Trophoblast cell (in vitro differentiated cells and primary cell): ENCODE data around the gene TMEM11.

Experiments used
- DNase-seq, 2 donors: peaks; one replicate each; pipeline ENCODE4 v3.0.0-alpha.2; 2016
- H2AFZ ChIP-seq: 2 replicates; pipeline ENCODE4 v1.6.1; 2013; ENCODE audit warnings: low read length, moderate library complexity, mild to moderate bottlenecking; ENCODE audit not compliant: insufficient read depth, poor library complexity
- H2AK5ac ChIP-seq: 2 replicates; pipeline ENCODE4 v1.6.1; 2013; ENCODE audit warnings: mild to moderate bottlenecking, low read length
- H2BK120ac ChIP-seq: 2 replicates; pipeline ENCODE4 v1.6.1; 2013; ENCODE audit warnings: low read length, mild to moderate bottlenecking, moderate library complexity; ENCODE audit not compliant: insufficient read depth, poor library complexity
- H2BK12ac ChIP-seq: 2 replicates; pipeline ENCODE4 v1.6.1; 2013; ENCODE audit warnings: mild to moderate bottlenecking, low read length, moderate library complexity
- H2BK5ac ChIP-seq: 2 replicates; pipeline ENCODE4 v1.6.1; 2013; ENCODE audit warnings: low read length, low read depth, moderate library complexity, mild to moderate bottlenecking; ENCODE audit not compliant: poor library complexity
- H3K14ac ChIP-seq: 2 replicates; pipeline ENCODE4 v1.6.1; 2013; ENCODE audit warnings: mild to moderate bottlenecking, low read length
- H3K18ac ChIP-seq: 2 replicates; pipeline ENCODE4 v1.6.1; 2013; ENCODE audit warnings: mild to moderate bottlenecking, low read length
- H3K23ac ChIP-seq: 2 replicates; pipeline ENCODE4 v1.6.1; 2013; ENCODE audit warnings: low read length
- H3K27ac ChIP-seq: 2 replicates; pipeline ENCODE4 v1.5.1; 2013; ENCODE audit warnings: low read depth, mild to moderate bottlenecking, inconsistent platforms, low read length, moderate library complexity
- H3K27me3 ChIP-seq: 2 replicates; pipeline ENCODE4 v1.6.1; 2013; ENCODE audit warnings: inconsistent platforms, mild to moderate bottlenecking, low read length, moderate library complexity; ENCODE audit not compliant: insufficient read depth
- H3K36me3 ChIP-seq, 2 experiments: 1 replicate in 1 of 2; 2 replicates in 1 of 2; pipeline ENCODE4 v1.6.1; 2013; ENCODE audit warnings: low read length in 2 of 2, mild to moderate bottlenecking in 2 of 2, moderate library complexity in 1 of 2; ENCODE audit not compliant: insufficient read depth in 2 of 2, control insufficient read depth in 1 of 2
- H3K4ac ChIP-seq: 2 replicates; pipeline ENCODE4 v1.6.1; 2013; ENCODE audit warnings: low read depth, mild to moderate bottlenecking, low read length, moderate library complexity
- H3K4me1 ChIP-seq, 2 experiments: 1 replicate in 1 of 2; 2 replicates in 1 of 2; pipeline ENCODE4 v1.6.1; 2013; ENCODE audit warnings: low read length in 2 of 2, mild to moderate bottlenecking in 2 of 2, moderate library complexity in 1 of 2; ENCODE audit not compliant: insufficient read depth in 2 of 2, control insufficient read depth in 1 of 2
- H3K4me2 ChIP-seq: 2 replicates; pipeline ENCODE4 v1.6.1; 2013; ENCODE audit warnings: inconsistent platforms, mild to moderate bottlenecking, low read length, moderate library complexity
- H3K4me3 ChIP-seq: 2 replicates; pipeline ENCODE4 v1.5.1; 2013; ENCODE audit warnings: mild to moderate bottlenecking, low read depth, low read length, inconsistent platforms
- H3K79me1 ChIP-seq: one replicate; pipeline ENCODE4 v1.6.1; 2013; ENCODE audit warnings: low read length
- H3K79me2 ChIP-seq: 2 replicates; pipeline ENCODE4 v1.6.1; 2013; ENCODE audit warnings: low read length, mild to moderate bottlenecking; ENCODE audit not compliant: control insufficient read depth, insufficient read depth, poor library complexity
- H3K9ac ChIP-seq: 2 replicates; pipeline ENCODE4 v1.6.1; 2013; ENCODE audit warnings: mild to moderate bottlenecking, low read length
- H3K9me3 ChIP-seq: 2 replicates; pipeline ENCODE4 v1.6.1; 2013; ENCODE audit warnings: low read depth, mild to moderate bottlenecking, control low read depth, inconsistent platforms, low read length; ENCODE audit not compliant: insufficient read depth
- H4K12ac ChIP-seq: 2 replicates; pipeline ENCODE4 v1.6.1; 2013; ENCODE audit warnings: low read depth, mild to moderate bottlenecking, low read length, moderate library complexity
- H4K8ac ChIP-seq: 2 replicates; pipeline ENCODE4 v1.6.1; 2013; ENCODE audit warnings: low read depth, mild to moderate bottlenecking, low read length, moderate library complexity
- H4K91ac ChIP-seq: one replicate; pipeline ENCODE4 v1.6.1; 2013; ENCODE audit warnings: low read depth, mild to moderate bottlenecking, low read length, moderate library complexity
- WGBS: extraction: QIAGEN DNeasy Blood & Tissue Kit; methylation state at CpG from one replicate; pipeline ENCODE4 v1.1.7; 2013; ENCODE audit warnings: missing lambda C conversion rate; ENCODE audit not compliant: insufficient read length, insufficient coverage; ENCODE audit errors: extremely low coverage; 5-methylcytosine and 5-hydroxymethylcytosine counted together

The TMEM11 gene

GRCh38 chr17:21208352-21208751, 5.6 kb downstream of the TMEM11 start:
- Histone ChIP-seq H3K23ac (no peak overlapping the region), H3K79me1 (peaks cover under 1% of the 10 kb centered on the region), H3K14ac (no peak overlapping the region), H3K27ac (no peak overlapping the region), H3K4me1 (peaks cover 4 to 9% of the 10 kb centered on the region in 2 experiments), H2AFZ (no peak overlapping the region), H3K4me3 (no peak overlapping the region), H3K9me3 (no peaks in the 10 kb centered on the region), H2AK5ac (no peak overlapping the region), H3K18ac (no peak overlapping the region), H3K4me2 (no peak overlapping the region), H3K4ac (peak overlapping the region; percentile 81), H2BK5ac (no peak overlapping the region), H3K79me2 (peaks cover 47% of the 10 kb centered on the region), H4K91ac (no peak overlapping the region), H2BK120ac (no peak overlapping the region), H4K8ac (no peak overlapping the region), H4K12ac (no peak overlapping the region), H2BK12ac (no peak overlapping the region), H3K9ac (no peak overlapping the region), H3K27me3 (no peaks in the 10 kb centered on the region), H3K36me3 (peaks cover 27 to 36% of the 10 kb centered on the region in 2 experiments)
- DNase-seq = no peak
- WGBS = no CpG with 5 or more reads among the region's 7 CpGs

GRCh38 chr17:21204935-21205334, 9.0 kb downstream of the TMEM11 start:
- Histone ChIP-seq H3K23ac (no peak overlapping the region), H3K9ac (no peak overlapping the region), H3K79me2 (peaks cover 24% of the 10 kb centered on the region), H3K27ac (no peak overlapping the region), H4K8ac (no peak overlapping the region), H3K14ac (no peak overlapping the region), H2BK12ac (no peak overlapping the region), H2BK5ac (no peak overlapping the region), H3K4me2 (no peak overlapping the region), H3K4ac (peak overlapping the region; percentile 50), H3K4me3 (no peak overlapping the region), H3K9me3 (no peaks in the 10 kb centered on the region), H3K36me3 (peaks cover 20 to 32% of the 10 kb centered on the region in 2 experiments), H3K79me1 (no peaks in the 10 kb centered on the region), H2BK120ac (no peak overlapping the region), H3K4me1 (peaks cover 5 to 11% of the 10 kb centered on the region in 2 experiments), H3K27me3 (no peaks in the 10 kb centered on the region), H2AFZ (peak overlapping the region; percentile 5), H4K12ac (no peak overlapping the region), H2AK5ac (no peak overlapping the region), H4K91ac (no peak overlapping the region), H3K18ac (no peak overlapping the region)
- no peak for DNase-seq
- no CpG with 5 or more reads among the region's 9 CpGs for WGBS

GRCh38 chr17:21202512-21202911, 11.4 kb downstream of the TMEM11 start:
- Histone ChIP-seq H3K4me2 (no peak overlapping the region), H3K18ac (no peak overlapping the region), H3K79me2 (peaks cover 9% of the 10 kb centered on the region), H2BK120ac (no peak overlapping the region), H3K14ac (no peak overlapping the region), H2AFZ (no peak overlapping the region), H3K4ac (peak overlapping the region; percentile 36), H3K23ac (no peak overlapping the region), H2BK5ac (no peak overlapping the region), H4K8ac (no peak overlapping the region), H2AK5ac (no peak overlapping the region), H3K79me1 (no peaks in the 10 kb centered on the region), H4K12ac (no peak overlapping the region), H3K27ac (no peak overlapping the region), H3K4me1 (peaks cover 10 to 16% of the 10 kb centered on the region in 2 experiments), H3K36me3 (peaks cover 19 to 28% of the 10 kb centered on the region in 2 experiments), H3K9ac (no peak overlapping the region), H2BK12ac (no peak overlapping the region), H4K91ac (no peak overlapping the region), H3K4me3 (no peak overlapping the region), H3K27me3 (no peaks in the 10 kb centered on the region), H3K9me3 (peaks cover 2% of the 10 kb centered on the region)
- no peak for DNase-seq
- no CpG with 5 or more reads among the region's 12 CpGs for WGBS

GRCh38 chr17:21201874-21202273, 12.1 kb downstream of the TMEM11 start:
- peaks cover 9% of the 10 kb centered on the region for H3K79me2 ChIP-seq
- no peak for DNase-seq
- H3K4me3 ChIP-seq = no peak overlapping the region
- no peak overlapping the region for H4K12ac ChIP-seq
- H3K79me1 ChIP-seq = no peaks in the 10 kb centered on the region
- H3K23ac ChIP-seq = no peak overlapping the region
- H3K14ac ChIP-seq = no peak overlapping the region
- no peak overlapping the region for H3K27ac ChIP-seq
- no peak overlapping the region for H4K8ac ChIP-seq
- H2BK12ac ChIP-seq = no peak overlapping the region
- no peak overlapping the region for H2BK5ac ChIP-seq
- WGBS = no CpG with 5 or more reads among the region's 11 CpGs
- H3K27me3 ChIP-seq = no peaks in the 10 kb centered on the region
- no peak overlapping the region for H4K91ac ChIP-seq
- H3K9me3 ChIP-seq = peaks cover 2% of the 10 kb centered on the region
- H3K36me3 ChIP-seq = peaks cover 24 to 29% of the 10 kb centered on the region in 2 experiments
- H3K4ac ChIP-seq = peak overlapping the region; percentile 60
- H3K4me1 ChIP-seq = peaks cover 10 to 16% of the 10 kb centered on the region in 2 experiments
- no peak overlapping the region for H2AK5ac ChIP-seq
- H3K18ac ChIP-seq = no peak overlapping the region
- H2BK120ac ChIP-seq = no peak overlapping the region
- no peak overlapping the region for H3K4me2 ChIP-seq
- no peak overlapping the region for H3K9ac ChIP-seq
- no peak overlapping the region for H2AFZ ChIP-seq
